Heart right ventricle (tissue), 16 donors: ENCODE results near the gene SNTB2. TPM values are rescaled to one million over a fixed set of nuclear protein-coding genes. Genes with fewer than 3 reads are reported as not detected.
A peak's percentile ranks its signal among the peaks of the same experiment; 100 is the strongest.

Source experiments
- ATAC-seq, 8 donors: fragments of 200-7000 bp; cut with Tn5 transposase; one replicate each; pipeline ENCODE4 v1.9.1; 2020; ENCODE audit warnings: mild to moderate bottlenecking in 8 of 8, moderate library complexity in 8 of 8, moderate number of reproducible peaks in 1 of 8
- DNase-seq, 2 donors: peaks; one replicate each; pipeline ENCODE4 v3.0.0-alpha.2; 2020
- H3K27ac ChIP-seq, 10 donors: fragments of 200-600 bp; sonication (generic) in 2 of 10; one replicate each; pipeline versions ENCODE4 v1.5.0 to v1.8.0; 2020 to 2022; ENCODE audit warnings: mild to moderate bottlenecking in 3 of 10
- H3K27me3 ChIP-seq, 7 donors: fragments of 200-600 bp; one replicate each; pipeline ENCODE4 v1.8.0; 2021 to 2022; ENCODE audit warnings: mild to moderate bottlenecking in 2 of 7
- H3K36me3 ChIP-seq, 9 donors: fragments of 200-600 bp; sonication (generic) in 1 of 9; one replicate each; pipeline versions ENCODE4 v1.5.0 to v1.8.0; 2020 to 2022; ENCODE audit warnings: mild to moderate bottlenecking in 2 of 9
- H3K4me1 ChIP-seq, 9 donors: fragments of 200-600 bp; sonication (generic) in 1 of 9; one replicate each; pipeline versions ENCODE4 v1.5.0 to v1.8.0; 2020 to 2022; ENCODE audit warnings: mild to moderate bottlenecking in 4 of 9
- H3K4me3 ChIP-seq, 10 donors: fragments of 200-600 bp; sonication (generic) in 2 of 10; one replicate each; pipeline versions ENCODE4 v1.5.0 to v1.8.0; 2020 to 2022; ENCODE audit warnings: mild to moderate bottlenecking in 7 of 10, moderate library complexity in 2 of 10
- H3K9me3 ChIP-seq, 11 donors: fragments of 200-600 bp in 10 of 11; sonication (generic) in 2 of 11; one replicate each; pipeline versions ENCODE4 v1.5.0 to v1.8.0; 2013 to 2022; ENCODE audit warnings: mild to moderate bottlenecking in 2 of 11, control low read depth in 1 of 11, moderate library complexity in 1 of 11
- WGBS, 2 donors: extraction: QIAGEN DNeasy Blood & Tissue Kit; methylation state at CpG; one replicate each; pipeline ENCODE4 v1.1.7; 2013; ENCODE audit warnings: inconsistent platforms in 1 of 2; 5-methylcytosine and 5-hydroxymethylcytosine counted together
- intact Hi-C, 10 donors: fragments of 100-400 bp; cut with DNase I; formaldehyde crosslinking; loops; one replicate each; pipeline versions ENCODE4 v1.11.1 to v1.14.2; 2022
- polyA plus RNA-seq, 2 donors: library from polyadenylated mRNA; stranded (reverse); fragments of 200-250 nt; gene quantifications; one replicate each; pipeline ENCODE4 v1.2.3, GENCODE V29; 2013
- total RNA-seq, 10 donors: library from RNA; stranded (reverse); fragmentation: NEBNext Ultra II Directional in 3 of 10; extraction: Animal tissue kit (Norgen Biotek cat#: 25700) in 3 of 10; gene quantifications; one replicate each; pipeline versions ENCODE4 v1.2.1 to v1.2.4, GENCODE V29; 2021 to 2023
- TF ChIP-seq, protein P1 (sequence below), 9 donors: fragments of 200-600 bp; sonication (generic) in 2 of 9; IDR thresholded peaks; one replicate each; pipeline versions ENCODE4 v1.5.0 to v1.8.0; 2021 to 2022; ENCODE audit warnings: antibody characterized with exemption in 9 of 9, mild to moderate bottlenecking in 5 of 9, moderate library complexity in 1 of 9
- donor health status: Arrhythmogenic right ventricular cardiomyopathy.
- donor health status: ischemic (EF 13 %, LVEDD 7.1; RV severe dilation, severe dysfunction).
- donor health status: healthy with polysubstance abuse.
- donor health status: DM: no; HTN: yes; CAD: no.
- donor health status: DM: no; HTN: no; CAD: no.
- donor health status: ischemic (EF 25% LVEDD 6.9; RV normal size, moderate dysfunction).
- donor health status: ischemic (EF 25% LVEDD 5.7; RV mildly dilated, moderate dysfunction).
- donor health status: healthy.
- donor health status: DM: yes; HTN: yes; CAD: no.
- donor health status: Ischemic cardiomyopathy.
- donor health status: ischemic (EF 35%, LVEDD 5.7; RV mildly dilated, moderate dysfunction).
- donor health status: nonischemic (EF 11% LVEDD 7.7; RV severe dilation, severe dysfunction).
- donor health status: DM: yes; HTN: yes; CAD: no.
- donor health status: PGD.
- donor health status: ischemic (EF 29% LVEDD 5.4; RV normal size, mild dysfunction).
- donor health status: nonischemic (EF 23%, LVEDD 6.1; RV moderate dilation, normal function).

SNTB2 gene
- total and polyA plus RNA-seq, 12 donors, result 3.0 to 15.7 (median 9.1) TPM

DNA sequence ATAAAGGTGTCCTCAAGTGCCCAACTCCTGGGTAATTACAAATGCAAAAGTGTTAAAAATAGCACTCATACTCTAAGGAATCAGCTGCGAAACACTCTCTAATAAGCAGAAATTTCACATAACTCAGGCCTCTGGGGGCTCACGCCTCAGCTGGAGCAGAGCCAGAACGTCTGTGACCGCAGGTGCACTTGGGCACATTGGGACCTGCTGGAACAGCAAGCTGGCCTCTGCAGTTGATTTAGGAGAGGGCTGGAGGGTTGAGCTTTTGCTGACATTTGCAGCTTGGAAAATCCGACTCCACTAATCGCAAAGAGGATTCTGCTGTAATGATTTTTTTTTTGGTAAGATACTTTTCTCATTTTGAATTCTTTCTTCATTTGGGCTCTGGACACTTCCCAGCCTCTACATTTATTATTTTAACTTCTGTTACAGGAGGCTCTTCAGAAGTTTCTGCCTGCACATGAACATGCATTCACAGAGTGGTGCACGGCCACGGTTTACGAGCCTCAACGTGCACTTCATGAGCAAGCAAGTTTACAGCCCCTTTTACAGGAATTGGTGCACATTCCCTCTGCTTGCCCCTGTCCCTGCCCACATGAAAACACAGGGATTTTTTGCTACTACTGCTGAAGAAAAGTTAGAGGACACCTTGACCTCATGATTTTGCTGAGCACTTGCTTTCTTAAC is 4.1 kb upstream of the SNTB2 start:
- Histone ChIP-seq H3K4me1 (peaks cover 0 to 36% (median 24%) of the 10 kb centered on the region in 9 donors), H3K27ac (peak overlapping the region in 1 of 10 donors; percentile 46), H3K9me3 (no peaks in the 10 kb centered on the region), H3K36me3 (no peaks in the 10 kb centered on the region), H3K27me3 (no peaks in the 10 kb centered on the region), H3K4me3 (no peak overlapping the region)
- no peak for DNase-seq
- WGBS, 2 donors, result 58 to 62% methylated on average over 10 of the region's 10 CpGs
- TF ChIP-seq, protein P1, sequence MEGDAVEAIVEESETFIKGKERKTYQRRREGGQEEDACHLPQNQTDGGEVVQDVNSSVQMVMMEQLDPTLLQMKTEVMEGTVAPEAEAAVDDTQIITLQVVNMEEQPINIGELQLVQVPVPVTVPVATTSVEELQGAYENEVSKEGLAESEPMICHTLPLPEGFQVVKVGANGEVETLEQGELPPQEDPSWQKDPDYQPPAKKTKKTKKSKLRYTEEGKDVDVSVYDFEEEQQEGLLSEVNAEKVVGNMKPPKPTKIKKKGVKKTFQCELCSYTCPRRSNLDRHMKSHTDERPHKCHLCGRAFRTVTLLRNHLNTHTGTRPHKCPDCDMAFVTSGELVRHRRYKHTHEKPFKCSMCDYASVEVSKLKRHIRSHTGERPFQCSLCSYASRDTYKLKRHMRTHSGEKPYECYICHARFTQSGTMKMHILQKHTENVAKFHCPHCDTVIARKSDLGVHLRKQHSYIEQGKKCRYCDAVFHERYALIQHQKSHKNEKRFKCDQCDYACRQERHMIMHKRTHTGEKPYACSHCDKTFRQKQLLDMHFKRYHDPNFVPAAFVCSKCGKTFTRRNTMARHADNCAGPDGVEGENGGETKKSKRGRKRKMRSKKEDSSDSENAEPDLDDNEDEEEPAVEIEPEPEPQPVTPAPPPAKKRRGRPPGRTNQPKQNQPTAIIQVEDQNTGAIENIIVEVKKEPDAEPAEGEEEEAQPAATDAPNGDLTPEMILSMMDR (IDR thresholded peaks at IDR 0.05), result no peak
- no peak for ATAC-seq
- intact Hi-C loops, result loop anchor here in 1 of 10 donors (10.0 kb wide), 1 partner anchor 102 kb away; no protein-coding TSS in a partner anchor

DNA sequence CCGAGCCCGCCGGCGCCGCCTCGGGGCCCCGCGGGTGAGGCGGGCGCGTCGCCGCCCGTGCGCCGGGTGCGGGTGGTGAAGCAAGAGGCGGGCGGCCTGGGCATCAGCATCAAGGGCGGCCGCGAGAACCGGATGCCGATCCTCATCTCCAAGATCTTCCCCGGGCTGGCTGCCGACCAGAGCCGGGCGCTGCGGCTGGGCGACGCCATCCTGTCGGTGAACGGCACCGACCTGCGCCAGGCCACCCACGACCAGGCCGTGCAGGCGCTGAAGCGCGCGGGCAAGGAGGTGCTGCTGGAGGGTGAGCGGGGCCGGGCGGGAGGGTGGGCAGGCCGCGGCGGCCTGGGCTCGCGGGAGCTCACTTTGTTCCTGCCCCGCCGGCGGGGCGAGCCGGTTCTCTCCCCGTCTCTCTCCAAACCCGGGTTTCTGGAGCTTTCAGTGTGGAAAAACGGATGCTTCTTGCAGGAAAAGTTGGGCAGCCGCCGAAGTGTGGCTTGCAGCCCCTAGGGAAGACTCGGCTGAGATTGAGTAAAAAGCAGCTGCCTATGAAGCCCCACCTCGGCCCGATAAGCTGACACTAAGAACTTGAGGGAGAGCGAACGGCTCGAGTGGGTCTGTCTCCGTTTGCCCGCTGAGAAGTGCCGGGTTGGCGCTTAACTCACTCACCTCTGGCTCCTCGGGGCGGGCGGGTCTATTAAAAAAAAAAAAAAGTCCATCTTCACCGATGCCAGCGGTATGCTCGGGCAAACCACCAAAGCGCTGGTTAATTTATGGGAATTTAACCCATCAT is 677 bp downstream of the SNTB2 start:
- Histone ChIP-seq H3K9me3 (no peaks in the 10 kb centered on the region), H3K4me1 (peaks cover 0 to 53% (median 25%) of the 10 kb centered on the region in 9 donors), H3K4me3 (peak overlapping the region; percentile 61 to 90 (median 78)), H3K36me3 (no peaks in the 10 kb centered on the region), H3K27ac (peak overlapping the region; percentile 78 to 91 (median 86)), H3K27me3 (no peaks in the 10 kb centered on the region)
- ATAC-seq (peak; percentile 31 to 70 (median 36)), DNase-seq (peak; percentile 32 to 62)
- TF ChIP-seq, protein P1 (IDR thresholded peaks at IDR 0.05), result no peak
- 0% methylated on average over 71 to 76 of the region's 76 CpGs for WGBS, 2 donors
- intact Hi-C loops, result loop anchor here in 1 of 10 donors (10.0 kb wide), 1 partner anchor 97 kb away; no protein-coding TSS in a partner anchor

DNA sequence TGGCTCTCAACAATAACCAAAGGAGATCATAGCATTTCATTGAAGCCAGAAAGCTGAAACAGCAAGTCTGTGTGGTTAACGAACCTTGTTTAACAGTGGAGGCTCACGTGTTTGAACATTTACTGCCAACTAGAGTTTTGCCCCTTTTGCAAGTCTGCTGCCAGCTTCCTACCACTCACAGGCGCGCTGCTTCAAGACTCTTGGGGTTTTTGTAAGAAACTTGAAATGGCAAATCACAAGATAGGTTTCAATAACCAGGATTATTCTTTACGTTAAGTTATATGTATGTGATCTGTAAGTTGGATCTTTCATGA is 1.2 kb downstream of the SNTB2 start:
- DNase-seq (no peak), ATAC-seq (no peak)
- Histone ChIP-seq H3K9me3 (no peaks in the 10 kb centered on the region), H3K27me3 (no peaks in the 10 kb centered on the region), H3K36me3 (no peaks in the 10 kb centered on the region), H3K4me1 (peaks cover 0 to 53% (median 25%) of the 10 kb centered on the region in 9 donors), H3K27ac (peak overlapping the region in 9 of 10 donors; percentile 78 to 91 (median 86)), H3K4me3 (peak overlapping the region; percentile 61 to 90 (median 78))
- 3 to 4% methylated on average over 5 of the region's 5 CpGs for WGBS, 2 donors
- TF ChIP-seq, protein P1 (IDR thresholded peaks at IDR 0.05), result no peak
- intact Hi-C loops, result loop anchor here in 1 of 10 donors (10.0 kb wide), 1 partner anchor 97 kb away; no protein-coding TSS in a partner anchor

DNA sequence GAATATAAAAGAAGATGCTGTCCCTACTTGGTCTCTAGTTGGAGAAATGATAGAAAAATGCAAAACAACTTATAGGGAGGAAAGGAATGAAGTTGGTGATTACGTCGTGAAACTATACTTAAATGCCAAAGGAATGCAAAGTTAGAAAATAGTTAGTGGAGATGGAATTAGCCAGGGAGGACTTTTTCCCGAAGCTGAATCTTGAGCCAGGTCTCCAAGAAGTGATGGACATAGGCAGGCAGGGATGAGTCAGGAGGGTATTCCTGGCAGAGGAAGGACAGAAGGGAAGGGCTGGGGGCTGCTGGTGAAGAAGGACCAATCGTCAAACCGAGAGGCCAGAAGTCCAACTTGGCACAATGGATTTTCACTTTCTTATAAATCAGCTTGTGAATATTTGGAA is 1.8 kb downstream of the SNTB2 start:
- H3K9me3 ChIP-seq, result no peaks in the 10 kb centered on the region
- 33 to 41% methylated on average over 5 of the region's 5 CpGs for WGBS, 2 donors
- ATAC-seq (no peak), DNase-seq (no peak)
- peaks cover 0 to 53% (median 27%) of the 10 kb centered on the region in 9 donors for H3K4me1 ChIP-seq
- peak overlapping the region; percentile 61 to 90 (median 78) for H3K4me3 ChIP-seq
- no peaks in the 10 kb centered on the region for H3K27me3 ChIP-seq
- no peaks in the 10 kb centered on the region for H3K36me3 ChIP-seq
- intact Hi-C loops, result loop anchor here in 1 of 10 donors (10.0 kb wide), 1 partner anchor 96 kb away; no protein-coding TSS in a partner anchor
- peak overlapping the region in 1 of 10 donors; percentile 91 for H3K27ac ChIP-seq
- TF ChIP-seq, protein P1 (IDR thresholded peaks at IDR 0.05), result no peak
